Heart left ventricle (tissue), 16 donors: ENCODE data around the gene TOR4A. TPM values are rescaled to one million over a fixed set of nuclear protein-coding genes. Genes with fewer than 3 reads are reported as not detected.

Experiments
- ATAC-seq, 4 donors: fragments of 200-7000 bp; cut with Tn5 transposase; one replicate each; pipeline ENCODE4 v1.9.1; 2020 to 2022; ENCODE audit warnings: moderate library complexity in 4 of 4, mild to moderate bottlenecking in 3 of 4, moderate number of reproducible peaks in 1 of 4
- DNase-seq, 5 donors: peaks; one replicate each; pipeline ENCODE4 v3.0.0-alpha.2; 2020
- H3K27ac ChIP-seq, 12 donors: fragments of 200-600 bp; sonication (generic) in 4 of 12; one replicate each; pipeline versions ENCODE4 v1.5.0 to v1.8.0; 2016 to 2022; ENCODE audit warnings: mild to moderate bottlenecking in 2 of 12
- H3K27me3 ChIP-seq, 9 donors: fragments of 200-600 bp; sonication (generic) in 2 of 9; one replicate each; pipeline versions ENCODE4 v1.5.1 to v1.8.0; 2016 to 2022; ENCODE audit warnings: mild to moderate bottlenecking in 3 of 9
- H3K36me3 ChIP-seq, 9 donors: fragments of 200-600 bp; sonication (generic) in 2 of 9; one replicate each; pipeline versions ENCODE4 v1.5.0 to v1.8.0; 2018 to 2022; ENCODE audit warnings: mild to moderate bottlenecking in 2 of 9
- H3K4me1 ChIP-seq, 12 donors: fragments of 200-600 bp; sonication (generic) in 4 of 12; one replicate each; pipeline versions ENCODE4 v1.5.0 to v1.8.0; 2016 to 2022; ENCODE audit warnings: mild to moderate bottlenecking in 3 of 12
- H3K4me3 ChIP-seq, 12 donors: fragments of 200-600 bp; sonication (generic) in 4 of 12; one replicate each; pipeline versions ENCODE4 v1.5.0 to v1.8.0; 2017 to 2022; ENCODE audit warnings: mild to moderate bottlenecking in 9 of 12, moderate library complexity in 4 of 12
- H3K9me3 ChIP-seq, 12 donors: fragments of 200-600 bp; sonication (generic) in 4 of 12; one replicate each; pipeline versions ENCODE4 v1.5.0 to v1.8.0; 2016 to 2022; ENCODE audit warnings: mild to moderate bottlenecking in 1 of 12
- POLR2A ChIP-seq, 2 donors: fragments of 450-650 bp; IDR thresholded peaks; one replicate each; pipeline ENCODE4 v1.6.1; 2017; ENCODE audit warnings: antibody characterized with exemption in 2 of 2, mild to moderate bottlenecking in 2 of 2, moderate library complexity in 2 of 2
- WGBS, 4 donors: extraction: QIAGEN DNeasy Blood & Tissue Kit in 2 of 4; methylation state at CpG; one replicate each; pipeline versions ENCODE4 v1.1.5 to v1.1.7; 2013 to 2018; 5-methylcytosine and 5-hydroxymethylcytosine counted together
- intact Hi-C, 10 donors: fragments of 100-400 bp; cut with DNase I; formaldehyde crosslinking; loops; one replicate each; pipeline versions ENCODE4 v1.11.1 to v1.14.2; 2022
- polyA plus RNA-seq, 2 donors: library from polyadenylated mRNA; stranded (reverse); fragments of 200-250 nt; gene quantifications; one replicate each; pipeline ENCODE4 v1.2.3, GENCODE V29; 2013
- total RNA-seq, 9 donors: library from RNA; depleted of rRNA in 2 of 9; stranded (reverse); fragments of >200 nt in 2 of 9; fragmentation: NEBNext Ultra II Directional in 3 of 9; extraction: Animal tissue kit (Norgen Biotek cat#: 25700) in 3 of 9; gene quantifications; one replicate each; pipeline versions ENCODE4 v1.1.0 to v1.2.4, GENCODE V29; 2016 to 2023
- TF ChIP-seq, protein P1 (sequence below), 12 donors: fragments of 200-600 bp; sonication (generic) in 4 of 12; IDR thresholded peaks; one replicate each; pipeline versions ENCODE4 v1.5.0 to v1.8.0; 2018 to 2022; ENCODE audit warnings: antibody characterized with exemption in 12 of 12, mild to moderate bottlenecking in 5 of 12
- donor health status: ischemic (EF 13 %, LVEDD 7.1; RV severe dilation, severe dysfunction).
- donor health status: healthy with polysubstance abuse.
- donor health status: DM: no; HTN: yes; CAD: no.
- donor health status: DM: no; HTN: no; CAD: no.
- donor health status: ischemic (EF 25% LVEDD 6.9; RV normal size, moderate dysfunction).
- donor health status: ischemic (EF 25% LVEDD 5.7; RV mildly dilated, moderate dysfunction).
- donor health status: healthy.
- donor health status: DM: yes; HTN: yes; CAD: no.
- donor health status: ischemic (EF 35%, LVEDD 5.7; RV mildly dilated, moderate dysfunction).
- donor health status: nonischemic (EF 11% LVEDD 7.7; RV severe dilation, severe dysfunction).
- donor health status: DM: yes; HTN: yes; CAD: no.
- donor health status: PGD.
- donor health status: ischemic (EF 29% LVEDD 5.4; RV normal size, mild dysfunction).
- donor health status: nonischemic (EF 23%, LVEDD 6.1; RV moderate dilation, normal function).

Gene TOR4A
- total and polyA plus RNA-seq, 11 donors, result 6.6 to 46.4 (median 16.4) TPM

DNA sequence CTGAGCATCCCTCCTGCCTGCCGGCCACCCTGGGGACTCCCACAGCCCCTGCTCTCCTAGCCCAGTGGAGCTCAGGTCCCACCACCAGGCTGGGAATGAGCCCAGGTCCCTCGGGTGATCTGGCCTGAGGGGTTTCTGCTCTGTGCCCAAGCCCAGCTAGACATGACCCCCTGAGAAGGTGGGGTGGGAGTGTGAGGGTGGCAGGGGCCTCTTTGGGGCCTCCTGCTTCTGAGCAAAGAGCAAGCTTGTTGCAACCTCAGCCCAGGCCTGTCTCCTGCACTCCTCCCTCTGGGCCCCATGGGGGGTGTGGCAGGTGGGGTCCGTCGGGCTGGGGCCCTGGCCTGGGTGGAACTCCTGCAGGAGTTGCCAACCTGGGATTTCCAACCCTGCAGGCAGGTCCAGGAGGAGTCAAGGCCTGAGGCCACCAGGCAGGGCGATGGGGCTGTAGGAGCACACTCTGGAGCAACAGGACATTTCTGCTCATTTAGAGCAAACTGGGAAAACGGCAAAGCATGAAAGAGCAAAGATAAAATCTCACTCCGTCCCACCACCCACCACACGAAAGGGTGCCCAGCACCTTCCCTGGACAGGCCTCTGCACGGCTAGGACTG, 35.9 kb downstream of the TOR4A start:
- H3K27me3 ChIP-seq, result peaks cover 0 to 21% (median 6%) of the 10 kb centered on the region in 9 donors
- intact Hi-C loops, result no loop called here
- no peak for DNase-seq
- no peak overlapping the region for H3K4me3 ChIP-seq
- peak overlapping the region in 5 of 12 donors; percentile 39 to 97 (median 86) for H3K27ac ChIP-seq
- H3K4me1 ChIP-seq, result peaks cover under 1 to 50% (median 21%) of the 10 kb centered on the region in 12 donors
- TF ChIP-seq, protein P1, sequence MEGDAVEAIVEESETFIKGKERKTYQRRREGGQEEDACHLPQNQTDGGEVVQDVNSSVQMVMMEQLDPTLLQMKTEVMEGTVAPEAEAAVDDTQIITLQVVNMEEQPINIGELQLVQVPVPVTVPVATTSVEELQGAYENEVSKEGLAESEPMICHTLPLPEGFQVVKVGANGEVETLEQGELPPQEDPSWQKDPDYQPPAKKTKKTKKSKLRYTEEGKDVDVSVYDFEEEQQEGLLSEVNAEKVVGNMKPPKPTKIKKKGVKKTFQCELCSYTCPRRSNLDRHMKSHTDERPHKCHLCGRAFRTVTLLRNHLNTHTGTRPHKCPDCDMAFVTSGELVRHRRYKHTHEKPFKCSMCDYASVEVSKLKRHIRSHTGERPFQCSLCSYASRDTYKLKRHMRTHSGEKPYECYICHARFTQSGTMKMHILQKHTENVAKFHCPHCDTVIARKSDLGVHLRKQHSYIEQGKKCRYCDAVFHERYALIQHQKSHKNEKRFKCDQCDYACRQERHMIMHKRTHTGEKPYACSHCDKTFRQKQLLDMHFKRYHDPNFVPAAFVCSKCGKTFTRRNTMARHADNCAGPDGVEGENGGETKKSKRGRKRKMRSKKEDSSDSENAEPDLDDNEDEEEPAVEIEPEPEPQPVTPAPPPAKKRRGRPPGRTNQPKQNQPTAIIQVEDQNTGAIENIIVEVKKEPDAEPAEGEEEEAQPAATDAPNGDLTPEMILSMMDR (IDR thresholded peaks at IDR 0.05), result no peak
- TF ChIP-seq POLR2A (IDR thresholded peaks at IDR 0.05), result no peak
- WGBS, 4 donors, result 78 to 86% (median 81%) methylated on average over 8 to 9 of the region's 9 CpGs
- H3K9me3 ChIP-seq, result no peaks in the 10 kb centered on the region
- no peaks in the 10 kb centered on the region for H3K36me3 ChIP-seq
- ATAC-seq, result no peak

DNA sequence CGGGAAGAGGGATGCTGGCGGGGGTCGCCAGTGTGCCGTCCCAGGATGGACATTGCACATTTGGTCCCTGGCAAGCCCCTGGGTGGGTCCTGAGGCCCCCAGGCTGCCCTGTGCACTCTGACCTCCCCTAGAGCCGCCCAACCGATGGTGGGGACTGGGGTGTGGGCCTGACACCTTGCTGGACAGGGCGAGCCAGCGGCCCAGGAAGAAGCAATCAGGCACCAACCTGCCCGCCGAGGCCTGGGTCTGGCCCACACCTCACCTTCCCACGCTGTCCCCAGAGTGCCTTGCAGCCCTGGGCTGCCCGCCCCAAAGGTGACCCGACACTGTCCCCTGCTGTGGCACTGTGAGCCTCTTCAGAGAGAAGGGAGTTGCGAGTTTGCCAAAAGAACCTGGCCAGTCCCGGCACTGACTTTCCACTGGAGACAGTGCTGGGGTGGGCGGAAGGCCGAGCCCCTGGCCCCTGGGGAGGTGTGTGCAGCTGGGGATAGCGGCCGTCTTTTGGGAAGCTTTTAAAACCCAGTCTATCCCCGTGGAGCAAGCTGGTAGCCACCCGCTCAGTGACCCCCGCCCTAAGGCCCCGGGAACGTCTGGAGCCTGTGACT, 36.5 kb downstream of the TOR4A start:
- DNase-seq (peak in 3 of 5 donors; percentile 30 to 39 (median 35)), ATAC-seq (no peak)
- Histone ChIP-seq H3K27me3 (peaks cover 0 to 21% (median 6%) of the 10 kb centered on the region in 9 donors), H3K4me1 (peaks cover 3 to 56% (median 25%) of the 10 kb centered on the region in 12 donors), H3K27ac (peak overlapping the region in 8 of 12 donors; percentile 39 to 97 (median 82)), H3K36me3 (no peaks in the 10 kb centered on the region), H3K9me3 (no peaks in the 10 kb centered on the region), H3K4me3 (no peak overlapping the region)
- no peak for TF ChIP-seq POLR2A (IDR thresholded peaks at IDR 0.05)
- TF ChIP-seq, protein P1 (IDR thresholded peaks at IDR 0.05), result no peak
- whole genome bisulfite sequencing, 4 donors, result 54 to 82% (median 79%) methylated on average over 15 to 24 of the region's 24 CpGs
- intact Hi-C loops, result no loop called here

DNA sequence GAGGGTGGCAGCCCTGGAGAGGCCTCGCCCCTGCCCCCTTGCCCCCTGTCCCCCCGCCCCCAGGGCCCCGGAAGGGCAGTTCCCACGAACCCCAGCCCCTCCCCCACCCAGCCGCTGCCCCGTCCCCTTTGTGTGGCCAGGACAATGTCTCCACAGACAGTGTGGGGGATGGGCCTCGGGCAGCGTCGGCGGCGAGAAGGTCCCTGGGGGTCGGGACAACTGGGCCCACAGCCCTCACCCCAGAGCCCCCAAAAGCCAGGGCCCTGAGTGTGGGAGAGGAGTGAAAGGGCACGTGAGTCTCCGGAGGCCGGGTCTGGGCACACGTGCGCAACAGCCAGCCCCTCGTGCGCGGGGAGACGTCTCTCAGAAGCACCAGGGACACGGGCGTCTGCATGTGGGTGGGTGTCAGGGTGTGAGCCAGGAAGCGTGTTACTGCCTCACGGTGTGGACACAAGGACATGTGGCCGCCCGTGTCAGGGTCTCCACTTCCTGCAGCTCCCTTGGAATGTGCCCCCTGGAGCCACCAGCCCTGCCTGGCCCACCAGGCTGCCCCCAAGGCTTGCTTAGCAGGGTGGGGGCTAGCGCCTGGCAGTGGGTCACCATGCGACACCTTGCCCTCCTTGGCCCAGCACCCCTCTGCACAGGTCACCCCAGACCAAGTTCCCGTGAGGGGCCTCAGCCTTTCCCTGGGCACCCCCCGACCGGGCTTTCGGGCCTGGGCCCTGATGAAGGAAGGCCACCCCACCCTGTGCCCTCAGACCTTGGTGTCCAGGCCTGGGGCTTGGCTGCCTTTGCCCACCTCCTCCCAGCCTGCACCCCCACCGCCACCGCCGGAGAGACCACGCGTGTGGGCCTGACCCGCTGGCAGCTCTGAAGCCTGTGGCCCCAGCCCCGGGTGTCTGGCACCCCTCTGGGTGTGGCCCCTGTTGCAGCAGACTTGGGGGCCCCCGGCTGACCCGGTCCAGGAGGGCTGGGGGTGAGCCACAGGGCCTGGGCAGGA, 37.3 kb downstream of the TOR4A start:
- peak; percentile 35 to 67 (median 39) for DNase-seq
- 67 to 77% (median 70%) methylated on average over 9 to 42 of the region's 42 CpGs for WGBS, 4 donors
- intact Hi-C loops, result loop anchor here in 1 of 10 donors (5.0 kb wide), 1 partner anchor 77 kb away; no protein-coding TSS in a partner anchor
- Histone ChIP-seq H3K36me3 (no peaks in the 10 kb centered on the region), H3K27ac (peak overlapping the region; percentile 11 to 97 (median 74)), H3K9me3 (no peaks in the 10 kb centered on the region), H3K27me3 (peaks cover 0 to 21% (median 6%) of the 10 kb centered on the region in 9 donors), H3K4me1 (peaks cover 3 to 64% (median 31%) of the 10 kb centered on the region in 12 donors), H3K4me3 (no peak overlapping the region)
- no peak for ATAC-seq
- TF ChIP-seq POLR2A (IDR thresholded peaks at IDR 0.05), result no peak
- TF ChIP-seq, protein P1 (IDR thresholded peaks at IDR 0.05), result no peak
